Sciatic nerve (tissue), 2 donors: ENCODE results near the gene EFCAB11. TPM values are rescaled to one million over a fixed set of nuclear protein-coding genes. Genes with fewer than 3 reads are reported as not detected.
A peak's percentile ranks its signal among the peaks of the same experiment; 100 is the strongest.
"Not testable (repeated sequence)": the region's sequence is repeated elsewhere in the genome, so short reads cannot be mapped to it uniquely, and the experiment has no call there.

Source experiments
- ATAC-seq: fragments of 200-7000 bp; cut with Tn5 transposase; one replicate; pipeline ENCODE4 v1.9.1; 2020; ENCODE audit warnings: mild to moderate bottlenecking, moderate library complexity
- DNase-seq: peaks from one replicate; pipeline ENCODE4 v3.0.0-alpha.2; 2020; ENCODE audit warnings: low spot score
- intact Hi-C: fragments of 100-400 bp; cut with DNase I; formaldehyde crosslinking; loops from one replicate; pipeline ENCODE4 v1.14.2; 2022
- total RNA-seq: library from RNA; stranded (reverse); fragmentation: NEBNext Ultra II Directional; extraction: Animal tissue kit (Norgen Biotek cat#: 25700); gene quantifications from one replicate; pipeline ENCODE4 v1.2.1, GENCODE V29; 2021
- donor health status: DM: no; HTN: no; CAD: no.
- donor health status: DM: no; HTN: no; CAD: no.

The EFCAB11 gene
- total RNA-seq, 1 donor from 2014 or later, result 7.4 TPM

- ATAC-seq (no peak), DNase-seq (no peak)
- intact Hi-C loops, result no loop called here
Measured at GRCh38 chr14:89891055-89891454, 63.5 kb downstream of the EFCAB11 start.

DNA sequence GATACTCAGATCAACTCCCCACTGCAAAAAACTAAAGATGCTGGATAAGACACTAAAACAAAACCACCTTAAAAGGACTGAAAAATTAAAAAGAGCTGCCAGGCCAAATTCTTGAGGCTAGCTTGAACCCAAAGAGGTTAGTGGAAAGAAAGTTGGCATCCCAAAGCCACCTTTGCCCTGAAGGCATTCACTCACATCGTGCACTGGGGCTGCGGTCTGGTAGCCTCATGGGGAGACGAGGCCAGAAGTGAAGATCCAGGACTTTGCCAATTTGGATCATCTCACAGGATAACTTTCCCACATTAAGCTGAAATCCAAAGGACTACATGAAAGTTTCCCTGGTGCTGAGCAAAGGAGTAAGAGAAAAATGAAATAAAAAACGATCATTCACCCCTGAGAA is 63.9 kb downstream of the EFCAB11 start:
- ATAC-seq (peak; percentile 49), DNase-seq (no peak)
- intact Hi-C loops, result no loop called here

DNA sequence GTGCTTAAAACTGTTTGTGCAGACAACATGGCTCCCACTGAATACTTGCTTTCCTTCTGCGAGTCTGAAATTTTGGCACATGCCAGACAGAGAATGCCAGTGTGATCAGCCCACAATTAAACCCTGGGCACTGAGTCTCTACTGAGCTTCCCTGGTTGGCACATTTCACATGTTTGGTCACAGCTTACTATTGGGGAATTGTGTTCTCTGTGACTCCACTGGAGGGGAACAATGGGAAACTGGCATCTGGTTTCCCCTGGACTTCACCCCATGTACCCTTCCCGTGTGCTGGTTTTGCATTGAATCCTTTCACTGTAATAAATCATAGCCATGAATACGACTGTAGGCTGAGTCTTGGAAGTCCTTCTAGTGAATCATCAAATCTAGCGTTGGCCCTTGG is 64.9 kb downstream of the EFCAB11 start:
- ATAC-seq (no peak), DNase-seq (no peak)
- intact Hi-C loops, result no loop called here

DNA sequence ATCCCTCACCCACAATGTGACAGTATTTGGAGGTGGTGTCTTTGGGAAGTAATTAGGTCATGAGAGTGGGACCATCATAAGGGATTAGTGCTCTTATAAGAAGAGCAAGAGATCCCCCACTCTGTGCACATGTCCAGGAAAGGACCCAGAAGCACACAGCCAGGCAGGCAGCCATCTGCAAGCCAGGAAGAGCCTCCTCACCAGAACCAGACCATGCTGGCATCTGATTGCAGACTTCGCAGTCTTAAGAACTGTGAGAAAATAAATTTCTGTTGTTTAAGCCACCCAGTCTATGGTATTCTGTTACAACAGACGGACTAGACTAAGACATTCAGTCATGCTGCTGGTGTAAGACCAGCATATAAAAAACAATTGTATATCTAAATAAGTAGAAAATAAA is 69.8 kb downstream of the EFCAB11 start:
- ATAC-seq (no peak), DNase-seq (no peak)
- intact Hi-C loops, result no loop called here

DNA sequence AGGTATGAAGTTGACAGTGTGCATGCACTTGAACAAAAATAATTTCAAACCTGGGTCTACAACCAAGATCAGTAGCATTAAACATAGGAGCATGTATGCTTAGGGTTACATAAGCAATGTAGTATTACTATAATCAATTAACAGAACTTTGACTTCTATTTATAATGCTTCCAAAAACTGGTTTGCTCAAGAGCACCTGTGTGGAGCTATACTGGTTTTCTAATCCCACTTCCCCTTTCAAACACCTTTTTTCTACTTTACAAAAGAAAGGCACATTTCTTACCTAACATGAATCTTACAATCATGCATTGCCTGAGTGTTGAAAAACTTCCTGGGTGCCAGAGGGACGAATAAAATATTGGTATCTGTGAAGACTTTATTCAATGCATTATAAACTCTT is 72.7 kb downstream of the EFCAB11 start:
- intact Hi-C loops, result no loop called here
- DNase-seq (no peak), ATAC-seq (no peak)

DNA sequence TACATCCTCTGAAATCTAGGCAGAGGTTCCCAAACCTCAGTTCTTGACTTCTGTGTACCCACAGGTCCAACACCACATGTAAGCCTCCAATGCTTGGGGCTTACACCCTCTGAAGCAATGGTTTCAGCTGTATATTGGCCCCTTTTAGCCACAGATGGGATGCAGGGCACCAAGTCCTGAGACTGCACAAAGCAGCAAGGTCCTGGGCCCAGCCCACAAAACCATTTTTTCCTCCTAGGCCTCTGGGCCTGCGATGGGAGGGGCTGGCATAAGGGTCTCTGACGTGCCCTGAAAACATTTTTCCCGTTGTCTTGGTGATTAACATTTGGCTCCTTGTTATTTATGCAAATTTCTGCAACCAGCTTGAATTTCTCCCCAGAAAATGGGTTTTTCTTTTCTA is 80.4 kb downstream of the EFCAB11 start:
- intact Hi-C loops, ATAC-seq, DNase-seq: not testable (repeated sequence)

DNA sequence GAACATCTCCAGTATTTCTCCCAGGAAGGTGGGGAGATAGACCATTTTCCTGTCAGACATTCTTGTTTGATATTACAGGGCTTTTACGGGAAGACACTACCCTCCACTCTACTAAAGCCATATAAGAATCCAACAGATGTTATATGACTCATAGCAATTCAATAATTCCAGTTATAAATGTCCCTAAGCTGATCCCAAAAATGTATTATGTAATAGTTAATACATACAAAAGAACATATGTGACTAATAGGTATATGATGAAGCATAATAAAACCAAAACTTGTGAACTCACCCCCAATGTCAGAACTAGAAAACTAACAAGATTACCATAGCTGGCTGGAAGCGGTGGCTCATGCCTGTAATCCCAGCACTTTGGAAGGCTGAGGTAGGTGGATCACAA is 84.2 kb downstream of the EFCAB11 start:
- ATAC-seq, result no peak
- no peak for DNase-seq
- intact Hi-C loops, result no loop called here

DNA sequence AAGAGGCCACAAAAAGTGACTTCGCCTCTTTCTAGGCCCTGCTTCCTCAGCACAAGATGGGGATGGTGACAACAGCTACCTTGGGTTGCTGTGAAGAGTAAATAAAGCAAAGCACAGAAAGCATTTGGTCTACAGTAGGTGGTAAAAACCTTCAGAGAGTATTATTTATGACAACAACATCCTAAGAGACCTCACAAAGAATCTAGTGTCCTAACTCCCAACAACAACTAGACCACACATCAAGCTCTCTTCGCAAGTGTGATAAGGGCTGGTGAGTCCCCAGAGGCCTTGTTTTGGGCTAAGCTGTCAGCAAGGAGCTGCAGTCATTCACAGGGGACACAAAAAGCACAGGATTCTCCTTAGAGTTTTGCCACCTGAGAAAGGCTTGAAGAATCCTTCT is 84.9 kb downstream of the EFCAB11 start:
- no peak for ATAC-seq
- no peak for DNase-seq
- intact Hi-C loops, result no loop called here

DNA sequence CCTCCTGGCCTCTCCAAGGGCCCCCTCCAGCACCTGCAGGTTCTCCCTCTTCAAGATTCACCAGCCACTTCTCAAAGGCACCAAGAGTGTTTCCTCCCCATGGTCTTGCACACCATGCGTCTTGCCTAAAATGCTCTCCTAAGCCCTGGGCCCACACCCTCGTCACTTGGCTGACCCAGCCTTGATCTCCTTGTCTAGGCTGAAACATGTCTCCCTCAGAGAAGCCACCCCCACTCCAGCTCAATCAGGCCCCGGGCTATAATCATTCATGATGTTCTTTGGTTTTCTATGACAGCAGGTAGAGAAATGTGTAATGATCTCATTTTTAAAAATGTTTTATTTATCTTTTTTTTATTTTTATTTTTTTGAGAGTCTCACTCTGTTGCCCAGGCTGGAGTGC is 88.1 kb downstream of the EFCAB11 start:
- ATAC-seq (no peak), DNase-seq (no peak)
- intact Hi-C loops, result no loop called here

- DNase-seq, result no peak
- intact Hi-C loops, result no loop called here
- ATAC-seq, result no peak
Measured at GRCh38 chr14:89865153-89865552, 89.4 kb downstream of the EFCAB11 start.

- ATAC-seq (no peak), DNase-seq (no peak)
- intact Hi-C loops, result no loop called here
Measured at GRCh38 chr14:89862856-89863255, 91.7 kb downstream of the EFCAB11 start.

DNA sequence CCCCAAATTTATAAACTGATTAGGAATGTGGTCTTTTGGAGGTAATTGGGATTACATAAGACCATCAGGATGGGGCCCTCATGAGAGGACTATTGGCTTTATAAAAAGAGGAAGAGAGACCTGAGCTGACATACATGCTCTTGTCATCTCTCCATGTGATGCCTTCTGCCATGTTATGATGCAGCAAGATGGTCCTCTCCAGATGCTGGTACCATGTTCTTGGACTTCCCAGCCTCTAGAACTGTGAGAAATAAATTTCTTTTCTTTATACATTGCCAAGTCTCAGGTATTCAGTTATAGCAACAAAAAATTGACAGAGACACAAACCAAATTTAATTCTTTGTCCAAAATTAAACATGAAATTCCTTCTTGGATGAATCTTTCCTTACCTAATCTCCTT is 92.9 kb downstream of the EFCAB11 start:
- ATAC-seq, result no peak
- no peak for DNase-seq
- intact Hi-C loops, result no loop called here

DNA sequence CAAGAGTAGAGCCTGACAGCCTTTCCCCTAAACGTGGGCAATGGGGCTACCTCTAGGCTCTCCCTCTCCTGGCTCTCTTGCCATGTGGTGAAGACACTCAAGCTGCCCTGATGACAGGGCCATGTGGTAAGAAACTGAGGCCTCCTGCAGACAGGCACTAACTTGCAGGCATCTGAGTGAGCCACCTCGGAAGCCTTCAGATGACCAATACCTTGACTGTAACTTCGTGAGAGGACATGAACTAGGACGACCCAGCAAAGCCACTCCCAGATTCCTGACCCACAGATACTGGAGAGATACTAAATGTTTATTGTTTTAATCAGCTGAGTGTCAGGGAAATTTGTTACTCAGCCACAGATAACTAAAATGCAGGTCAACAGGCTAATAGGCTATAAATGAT is 96.4 kb downstream of the EFCAB11 start:
- DNase-seq (no peak), ATAC-seq (no peak)
- intact Hi-C loops, result no loop called here

- no peak for DNase-seq
- intact Hi-C loops, result no loop called here
- no peak for ATAC-seq
Measured at GRCh38 chr14:89856871-89857345, 97.6 kb downstream of the EFCAB11 start.

- no peak for DNase-seq
- ATAC-seq, result no peak
- intact Hi-C loops, result no loop called here
Measured at GRCh38 chr14:89855961-89856656, 98.4 kb downstream of the EFCAB11 start.

- DNase-seq, result no peak
- intact Hi-C loops, result no loop called here
- ATAC-seq, result no peak
Measured at GRCh38 chr14:89853936-89854693, 100.4 kb downstream of the EFCAB11 start.

DNA sequence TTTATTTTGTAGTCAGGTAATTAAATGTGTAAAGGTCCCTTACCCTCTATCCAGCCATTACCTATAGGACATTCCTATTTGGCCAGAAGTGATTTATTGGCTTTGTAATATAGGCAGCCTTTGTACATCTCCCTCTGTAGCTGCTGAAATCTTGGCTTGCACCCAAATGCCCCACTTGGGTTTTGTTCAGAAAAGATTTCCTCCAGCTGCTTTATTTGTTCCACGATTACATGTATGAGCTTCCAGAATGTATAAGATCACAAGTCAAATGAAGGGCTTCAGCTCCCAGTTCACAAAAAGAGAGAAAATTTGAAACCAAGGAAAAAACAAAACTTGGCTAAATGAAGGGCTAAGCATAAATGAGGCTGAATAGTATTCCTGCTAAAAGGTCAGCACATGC is 103.4 kb downstream of the EFCAB11 start:
- DNase-seq (no peak), ATAC-seq (no peak)
- intact Hi-C loops, result no loop called here

DNA sequence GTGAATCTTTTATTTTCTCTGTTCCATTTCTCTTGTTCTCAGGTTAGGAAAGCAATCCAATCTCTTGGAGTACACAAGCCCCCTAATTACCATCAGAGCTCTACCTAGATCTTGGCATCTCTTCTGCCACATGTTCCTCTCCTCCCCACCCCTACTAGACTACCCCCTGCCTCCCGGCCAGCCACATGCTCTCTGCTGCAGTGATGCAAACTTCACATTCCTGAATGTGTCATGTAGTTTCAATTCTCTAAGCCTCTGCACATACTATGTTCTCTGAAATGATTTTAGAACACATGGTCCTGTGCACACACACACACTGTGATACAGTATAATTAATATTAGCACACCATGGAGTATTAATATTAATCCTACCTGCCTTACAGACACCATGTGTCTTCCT is 104.6 kb downstream of the EFCAB11 start:
- DNase-seq, result no peak
- intact Hi-C loops, result no loop called here

DNA sequence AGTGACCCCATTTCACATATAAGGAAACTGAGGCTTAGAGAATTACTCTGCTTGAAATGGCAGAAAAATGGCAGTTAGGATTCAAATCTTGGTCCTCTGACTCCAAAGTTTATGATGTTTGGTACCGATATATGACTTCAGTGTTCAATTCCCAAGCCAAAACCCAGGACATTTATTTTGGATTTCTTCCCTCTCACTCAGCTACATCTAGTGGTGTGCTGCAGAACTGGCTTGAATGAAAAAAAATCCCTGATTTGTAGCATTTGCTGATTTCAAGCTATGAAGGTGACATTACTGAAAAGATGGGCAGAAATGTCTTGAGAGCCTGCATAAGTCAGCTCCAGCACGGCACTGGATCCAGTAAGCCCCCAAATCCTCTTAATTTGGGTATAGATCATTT is 106.4 kb downstream of the EFCAB11 start:
- intact Hi-C loops, result no loop called here
- DNase-seq (no peak), ATAC-seq (no peak)

More for the DNA sequence above, 104.6 kb downstream of the EFCAB11 start:
- no peak for ATAC-seq

GRCh38 chr14:89845346-89845745 is 109.2 kb downstream of the EFCAB11 start:
- DNase-seq (no peak), ATAC-seq (no peak)
- intact Hi-C loops, result no loop called here

DNA sequence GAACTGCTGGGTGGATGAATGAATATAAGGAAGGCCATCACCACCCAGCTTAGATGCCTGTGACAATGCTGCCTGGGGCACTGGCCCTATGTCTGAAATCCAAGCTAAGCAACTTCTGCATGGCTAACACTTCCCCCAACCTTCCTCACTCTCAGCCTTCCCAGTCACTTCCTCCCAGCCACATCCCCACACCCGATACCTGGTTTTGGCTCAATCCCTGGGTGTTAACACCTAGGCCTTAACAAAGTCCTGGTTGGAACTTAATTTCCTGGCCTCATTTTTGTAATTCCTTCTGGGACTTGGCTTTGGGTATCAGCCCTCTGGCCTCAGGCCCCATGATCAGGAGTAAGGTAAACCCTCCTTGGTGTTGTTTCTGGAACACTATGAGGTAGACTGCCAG is 110.0 kb downstream of the EFCAB11 start:
- ATAC-seq, result no peak
- no peak for DNase-seq
- intact Hi-C loops, result no loop called here
